SK-N-MC (cell line): Measurements from ENCODE around the gene GSTT2.
"Not testable (repeated sequence)": the region's sequence is repeated elsewhere in the genome, so short reads cannot be mapped to it uniquely, and the experiment has no call there.

ENCODE experiments used
- EZH2 ChIP-seq: fragments of 200-600 bp; sonication (generic); IDR thresholded peaks from one replicate; pipeline ENCODE4 v1.6.1; 2017; ENCODE audit warnings: antibody characterized with exemption
- FOXP2 ChIP-seq: optimal IDR thresholded peaks from 2 replicates; pipeline ENCODE3; 2011; ENCODE audit warnings: mild to moderate bottlenecking, moderate library complexity; ENCODE audit not compliant: insufficient read depth; ENCODE audit errors: extremely low read length, control extremely low read depth
- POLR2AphosphoS5 ChIP-seq: IDR thresholded peaks from 2 replicates; pipeline ENCODE4 v1.6.1; 2012; ENCODE audit warnings: mild to moderate bottlenecking, low read depth, low read length, borderline replicate concordance

GRCh38 chr22:23954991-23955305, 25.0 kb upstream of the GSTT2 start:
- not testable (repeated sequence) for TF ChIP-seq EZH2, POLR2AphosphoS5, FOXP2
